NCI-H1105 treated with DMSO at 0.1 percent for 48 hours (cell line): ENCODE results near the gene STK38L.
"Not testable (repeated sequence)": the region's sequence is repeated elsewhere in the genome, so short reads cannot be mapped to it uniquely, and the experiment has no call there.

Source experiments
- DNase-seq: peaks from one replicate; lab custom pipeline; 2025; lab: John Stamatoyannopoulos, UW

The STK38L gene

GRCh38 chr12:27226407-27226929 is 17.6 kb upstream of the STK38L start:
- DNase-seq, result peak; percentile 60

- no peak for DNase-seq
These were observed 14.7 kb upstream of the STK38L start for GRCh38 chr12:27229367-27229766.

- DNase-seq, result not testable (repeated sequence)
These were observed 12.7 kb upstream of the STK38L start for GRCh38 chr12:27231374-27231773.

- no peak for DNase-seq
These were observed 10.3 kb upstream of the STK38L start for GRCh38 chr12:27233814-27234213.

GRCh38 chr12:27236498-27236897 is 7.6 kb upstream of the STK38L start:
- no peak for DNase-seq

- DNase-seq, result no peak
These were observed 6.0 kb upstream of the STK38L start for GRCh38 chr12:27237790-27238771.

GRCh38 chr12:27243006-27243405 is 1.1 kb upstream of the STK38L start:
- DNase-seq, result no peak

- DNase-seq, result peak; percentile 39
These were observed 803 bp downstream of the STK38L start for GRCh38 chr12:27244689-27245488.

- no peak for DNase-seq
These were observed 2.1 kb downstream of the STK38L start for GRCh38 chr12:27246141-27246540.

- DNase-seq, result no peak
These were observed 2.7 kb downstream of the STK38L start for GRCh38 chr12:27246774-27247173.

- DNase-seq, result no peak
These were observed 8.8 kb downstream of the STK38L start for GRCh38 chr12:27252934-27253333.

GRCh38 chr12:27253347-27253746 is 9.3 kb downstream of the STK38L start:
- no peak for DNase-seq

GRCh38 chr12:27255806-27256205 is 11.7 kb downstream of the STK38L start:
- DNase-seq, result no peak

- DNase-seq, result no peak
These were observed 13.2 kb downstream of the STK38L start for GRCh38 chr12:27257104-27257843.

GRCh38 chr12:27260746-27261145 is 16.7 kb downstream of the STK38L start:
- no peak for DNase-seq

- no peak for DNase-seq
These were observed 17.8 kb downstream of the STK38L start for GRCh38 chr12:27261866-27262265.

- DNase-seq, result no peak
These were observed 26.1 kb downstream of the STK38L start for GRCh38 chr12:27270148-27270547.

GRCh38 chr12:27271206-27271605 is 27.1 kb downstream of the STK38L start:
- DNase-seq, result no peak

- DNase-seq, result peak; percentile 93
These were observed 28.4 kb downstream of the STK38L start for GRCh38 chr12:27272373-27273028.

- peak; percentile 79 for DNase-seq
These were observed 29.0 kb downstream of the STK38L start for GRCh38 chr12:27273114-27273513.

- DNase-seq, result no peak
These were observed 30.6 kb downstream of the STK38L start for GRCh38 chr12:27274706-27275105.
